ENCODE data around the gene ZNF385B.
A peak's percentile ranks its signal among the peaks of the same experiment; 100 is the strongest.
"Not testable (repeated sequence)": the region's sequence is repeated elsewhere in the genome, so short reads cannot be mapped to it uniquely, and the experiment has no call there.

The ZNF385B gene

DNA sequence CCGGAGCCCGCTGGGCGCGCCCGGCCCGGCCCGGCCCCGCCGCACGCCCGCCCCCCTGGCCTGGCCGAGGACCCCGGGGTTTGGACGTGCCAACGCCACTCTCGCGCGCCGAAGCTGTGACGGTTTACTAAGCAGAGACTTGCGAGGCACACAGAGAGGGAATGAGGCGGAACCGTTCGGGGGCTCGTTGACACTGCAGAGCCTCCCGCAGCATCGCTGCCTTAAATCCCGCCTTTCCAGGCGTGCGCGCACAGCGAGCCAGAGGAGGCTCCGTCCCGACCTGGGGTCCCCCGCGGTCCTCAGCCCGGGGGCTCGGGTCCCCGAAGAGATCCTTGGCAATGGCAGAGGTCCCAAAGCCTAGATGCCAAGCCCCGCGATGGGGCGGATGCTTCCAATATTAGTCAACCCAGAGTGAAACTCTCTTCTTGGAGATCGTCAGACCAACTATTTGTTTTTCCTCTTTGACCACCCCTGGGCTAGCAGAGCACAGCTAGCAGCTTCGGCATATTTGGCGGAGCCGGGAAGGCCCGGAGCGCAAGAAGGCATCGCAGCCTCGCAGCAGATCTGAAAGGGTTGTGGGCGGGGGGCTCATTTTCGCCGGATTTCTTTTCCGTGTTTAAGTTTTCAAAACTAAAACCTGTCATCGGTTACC, at the start of gene ZNF385B:
TSS of gene ZNF385B (minus strand) at position 197 of the 652 bp plus-strand sequence.
- peak; percentile 45 for DNase-seq

- DNase-seq: no peak
Measured at GRCh38 chr2:179910735-179911113, 49.3 kb upstream of the ZNF385B start.

GRCh38 chr2:179909845-179910734, 48.7 kb upstream of the ZNF385B start:
- no peak for DNase-seq

GRCh38 chr2:179900655-179901054, 39.2 kb upstream of the ZNF385B start:
- no peak for DNase-seq

GRCh38 chr2:179899666-179900065, 38.3 kb upstream of the ZNF385B start:
- DNase-seq: no peak

GRCh38 chr2:179898873-179899272, 37.5 kb upstream of the ZNF385B start:
- DNase-seq: peak; percentile 4

- DNase-seq: no peak
Measured at GRCh38 chr2:179893616-179894015, 32.2 kb upstream of the ZNF385B start.

GRCh38 chr2:179891237-179891636, 29.8 kb upstream of the ZNF385B start:
- no peak for DNase-seq

- no peak for DNase-seq
Measured at GRCh38 chr2:179890666-179891065, 29.3 kb upstream of the ZNF385B start.

DNA sequence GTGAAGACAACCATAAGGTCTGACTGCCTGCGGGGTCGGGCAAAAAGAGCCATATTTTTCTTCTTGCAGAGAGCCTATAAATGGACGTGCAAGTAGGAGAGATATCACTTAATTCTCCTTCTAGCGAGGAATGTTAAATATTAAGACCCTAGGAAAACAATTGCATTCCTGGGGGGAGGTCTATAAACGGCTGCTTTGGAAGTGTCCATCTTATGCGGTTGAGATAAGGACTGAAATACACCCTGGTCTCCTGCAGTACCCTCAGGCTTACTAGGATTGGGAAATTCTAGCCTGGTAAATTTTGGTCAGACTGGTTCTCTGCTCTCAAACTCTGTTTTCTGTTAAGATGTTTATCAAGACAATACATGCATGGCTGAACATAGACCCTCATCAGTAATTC, 27.2 kb upstream of the ZNF385B start:
- not testable (repeated sequence) for DNase-seq

DNA sequence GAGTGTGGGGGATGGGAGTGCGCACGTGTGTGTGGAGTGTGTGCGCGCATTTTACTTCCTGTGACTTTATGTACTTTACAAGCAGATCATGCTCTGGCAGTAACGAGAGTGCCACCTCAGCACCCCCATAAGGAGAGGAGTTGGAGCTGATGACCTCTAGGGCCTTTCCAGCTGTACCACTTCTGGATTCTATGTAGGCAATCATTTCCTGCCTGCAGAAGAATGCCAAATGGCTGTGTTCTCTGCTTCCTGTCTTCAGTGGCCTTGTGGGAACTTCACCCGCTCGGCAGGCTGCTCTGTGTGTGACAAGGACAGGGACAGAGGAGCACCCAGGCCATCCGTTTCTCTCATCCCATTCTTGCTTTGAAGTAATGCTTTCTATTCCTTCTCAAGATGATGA, 22.8 kb upstream of the ZNF385B start:
- DNase-seq: no peak

DNA sequence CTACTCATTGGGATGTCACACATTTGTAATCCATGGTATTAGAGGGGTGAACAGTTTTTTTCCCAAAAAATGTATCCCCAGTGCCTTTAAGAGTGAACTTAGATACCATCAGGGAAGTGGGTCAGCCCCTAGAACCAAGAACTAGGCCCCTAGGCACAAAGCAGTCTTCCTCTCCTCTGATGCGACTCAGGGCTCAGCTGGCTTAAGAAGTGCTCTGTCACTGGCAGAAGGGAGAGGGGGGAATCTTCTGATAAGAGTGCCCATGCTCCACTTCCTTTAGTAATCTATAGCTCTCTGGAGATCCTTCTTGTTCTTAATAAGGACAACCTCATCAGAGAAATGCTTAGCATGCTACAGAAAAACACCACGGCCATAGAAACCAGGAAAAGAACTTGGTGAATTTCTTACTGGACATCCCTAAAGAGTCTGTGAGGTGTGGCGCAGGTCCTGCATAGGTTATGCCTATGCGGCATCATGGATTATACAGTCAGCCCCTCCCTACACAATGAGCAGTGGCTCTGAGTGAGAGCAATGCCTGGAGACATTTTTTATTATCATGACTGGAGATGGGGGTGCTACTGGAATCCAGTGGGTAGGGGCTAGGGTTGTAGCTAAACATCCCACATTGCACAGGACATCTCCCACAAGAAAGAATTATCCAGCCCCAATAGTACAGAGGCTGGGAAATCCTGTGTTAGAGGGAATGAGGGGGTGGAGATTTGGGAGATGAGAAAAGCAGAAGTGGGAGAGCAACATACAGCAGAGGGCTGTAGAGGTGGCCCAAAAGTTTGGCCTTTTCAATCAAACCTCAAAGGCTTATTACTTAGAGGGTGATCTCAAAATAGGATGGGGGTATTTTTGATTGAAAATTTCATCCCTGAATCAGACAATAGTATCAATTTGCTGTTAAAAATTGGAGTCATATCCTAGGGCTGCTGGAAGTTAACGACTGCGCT, 21.7 kb upstream of the ZNF385B start:
- DNase-seq: no peak

DNA sequence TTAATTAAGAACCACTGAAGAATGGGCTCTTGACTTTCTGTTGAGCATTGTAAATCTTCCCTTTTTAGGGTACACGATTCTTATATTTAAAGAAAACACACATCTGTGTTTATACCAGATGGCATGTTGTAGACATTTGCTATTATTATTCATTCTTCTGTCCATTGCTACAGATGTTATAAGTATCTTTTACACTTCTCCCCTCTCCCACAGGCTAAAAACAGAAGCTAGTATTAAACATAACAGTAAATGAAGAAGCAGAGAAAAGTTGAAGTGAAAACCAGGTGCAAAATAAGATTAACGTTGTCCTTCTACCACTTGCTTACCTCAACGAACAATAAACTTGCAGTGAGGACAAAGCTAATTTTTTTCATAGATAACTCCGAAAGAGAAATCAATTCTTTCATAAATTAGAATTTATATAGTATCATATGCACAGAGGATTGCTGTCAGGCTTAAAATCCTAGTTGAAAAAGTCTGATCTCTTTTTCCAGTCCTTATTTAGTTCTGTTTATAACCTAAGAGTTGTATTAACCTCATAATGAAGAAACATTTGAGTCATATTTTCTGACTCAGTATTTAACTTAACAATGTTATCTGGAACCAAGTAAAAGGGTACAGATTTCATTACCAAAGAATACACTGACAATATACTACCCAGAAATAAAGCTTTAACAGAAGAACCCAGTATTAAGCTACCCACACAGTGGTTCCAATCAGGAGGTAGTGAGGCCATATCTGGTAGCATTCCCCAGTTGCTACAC, 16.4 kb upstream of the ZNF385B start:
- no peak for DNase-seq

DNA sequence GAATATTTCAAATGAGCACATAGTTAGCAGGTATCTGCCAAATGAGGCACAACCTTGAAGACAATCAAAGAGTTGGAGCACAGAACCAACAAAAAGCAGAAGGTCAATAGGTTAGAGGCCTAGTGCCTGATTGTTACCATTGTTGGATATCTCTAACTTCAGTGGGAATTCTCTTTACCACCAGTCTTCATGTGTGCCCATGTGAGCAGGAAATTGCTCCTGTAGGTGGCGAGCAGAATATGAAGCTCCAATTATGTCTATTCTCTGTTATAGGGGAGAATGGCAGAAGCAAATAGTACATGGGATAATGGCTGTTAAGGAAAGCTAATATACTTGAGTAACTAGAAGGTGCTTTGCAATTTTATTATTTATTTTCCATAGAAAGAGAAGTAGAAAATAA, 14.9 kb upstream of the ZNF385B start:
- DNase-seq: no peak

DNA sequence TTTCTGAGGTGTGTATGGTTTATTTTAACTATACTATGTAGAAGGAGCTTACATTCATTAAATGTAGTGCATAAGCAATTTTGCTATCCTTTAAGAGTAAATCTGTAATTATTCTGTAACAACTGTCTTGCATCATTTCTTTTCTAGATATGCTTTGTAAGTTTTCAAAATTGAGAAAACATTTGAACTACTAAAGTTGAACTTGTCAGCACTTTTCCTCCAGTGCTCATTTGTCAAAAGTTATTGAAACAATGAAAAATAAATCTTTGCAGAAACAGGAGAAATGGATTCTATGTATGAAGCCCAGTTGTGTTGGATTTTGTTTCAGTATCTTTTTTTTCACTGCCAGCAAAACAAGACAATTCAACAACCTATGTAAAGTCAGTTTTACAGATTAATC, 14.5 kb upstream of the ZNF385B start:
- DNase-seq: no peak

- no peak for DNase-seq
Measured at GRCh38 chr2:179862898-179863458, 1.6 kb upstream of the ZNF385B start.

DNA sequence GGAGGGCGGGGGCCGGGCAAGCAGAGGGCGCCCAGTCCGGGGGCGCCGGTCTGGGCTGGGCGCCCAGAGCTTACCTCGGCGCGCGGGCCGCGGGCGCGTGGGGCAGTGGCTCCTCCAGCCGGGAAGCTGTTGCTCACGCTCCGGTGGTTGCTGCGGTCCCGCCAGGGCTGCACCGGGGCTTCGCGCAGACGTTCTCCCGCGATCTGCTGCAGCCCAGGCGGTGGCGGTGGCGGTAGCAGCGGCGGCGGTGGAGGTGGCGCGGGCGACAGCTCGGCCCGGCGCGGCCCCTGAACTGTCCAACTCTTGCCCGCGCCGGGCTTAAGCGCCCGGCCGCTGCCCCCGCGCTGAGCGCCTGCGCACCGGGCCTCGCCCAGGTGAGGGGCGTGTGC, 391 bp downstream of the ZNF385B start:
- peak; percentile 43 for DNase-seq

DNA sequence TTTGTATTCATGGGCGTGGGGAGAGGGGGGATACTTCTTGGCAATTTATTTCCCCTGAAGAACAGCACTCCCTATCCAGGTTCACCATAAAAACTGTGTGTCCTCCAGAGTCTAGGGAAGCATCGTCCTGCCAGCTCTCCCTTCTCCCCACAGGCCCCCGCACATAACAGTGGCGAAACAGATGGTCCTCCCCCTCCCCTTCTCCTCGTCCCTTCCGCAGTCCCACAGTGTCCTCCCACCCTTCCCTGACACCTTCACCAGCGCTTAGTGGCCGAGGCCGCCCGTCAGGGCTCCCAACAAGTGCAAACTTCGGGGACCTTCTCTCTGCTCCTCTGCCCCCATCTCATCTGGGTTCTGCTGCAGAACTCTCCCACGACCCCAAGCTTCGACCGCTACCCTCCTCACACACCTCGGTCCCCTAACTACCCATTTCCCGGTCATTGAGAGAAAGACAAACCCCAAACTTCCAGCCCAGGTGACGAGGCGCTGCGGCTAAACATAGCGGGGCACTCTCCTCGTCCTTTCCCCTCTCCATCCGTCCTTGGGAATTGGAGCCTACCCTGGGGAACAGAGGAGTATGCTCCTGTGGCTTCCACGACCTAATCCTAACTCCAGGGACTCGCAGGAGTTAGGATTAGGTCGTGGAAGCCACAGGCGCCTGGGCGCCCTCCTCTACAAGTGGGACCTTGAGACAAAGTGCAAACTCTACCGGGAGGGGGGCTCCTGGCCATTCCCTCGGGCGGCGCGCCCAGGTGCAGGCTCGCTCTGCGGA, 971 bp downstream of the ZNF385B start:
- no peak for DNase-seq

- no peak for DNase-seq
Measured at GRCh38 chr2:179859523-179859922, 1.9 kb downstream of the ZNF385B start.

- DNase-seq: no peak
Measured at GRCh38 chr2:179857236-179857635, 4.2 kb downstream of the ZNF385B start.

DNA sequence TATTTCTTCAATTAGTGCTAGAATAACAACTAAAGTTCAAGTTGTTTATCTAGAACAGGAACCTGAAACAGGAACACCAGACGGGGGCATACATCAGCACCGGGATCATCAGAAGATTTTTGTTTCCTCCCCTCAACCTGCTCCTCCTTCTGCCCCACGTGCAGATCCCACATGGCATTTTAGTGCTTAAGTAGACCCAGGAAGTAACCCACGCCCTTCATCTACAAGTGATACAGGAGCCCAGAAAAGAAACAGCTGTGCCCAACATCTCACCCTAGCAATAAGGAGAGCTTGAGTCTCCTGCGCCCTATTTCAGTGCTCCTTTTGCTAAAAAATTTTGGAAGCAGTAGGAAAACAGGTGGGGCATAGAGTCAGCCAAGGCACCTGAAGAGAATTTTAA, 5.2 kb downstream of the ZNF385B start:
- no peak for DNase-seq
